ENCODE data around the gene SLC25A13.
"Not testable (repeated sequence)": the region's sequence is repeated elsewhere in the genome, so short reads cannot be mapped to it uniquely, and the experiment has no call there.

SLC25A13 gene, protein sequence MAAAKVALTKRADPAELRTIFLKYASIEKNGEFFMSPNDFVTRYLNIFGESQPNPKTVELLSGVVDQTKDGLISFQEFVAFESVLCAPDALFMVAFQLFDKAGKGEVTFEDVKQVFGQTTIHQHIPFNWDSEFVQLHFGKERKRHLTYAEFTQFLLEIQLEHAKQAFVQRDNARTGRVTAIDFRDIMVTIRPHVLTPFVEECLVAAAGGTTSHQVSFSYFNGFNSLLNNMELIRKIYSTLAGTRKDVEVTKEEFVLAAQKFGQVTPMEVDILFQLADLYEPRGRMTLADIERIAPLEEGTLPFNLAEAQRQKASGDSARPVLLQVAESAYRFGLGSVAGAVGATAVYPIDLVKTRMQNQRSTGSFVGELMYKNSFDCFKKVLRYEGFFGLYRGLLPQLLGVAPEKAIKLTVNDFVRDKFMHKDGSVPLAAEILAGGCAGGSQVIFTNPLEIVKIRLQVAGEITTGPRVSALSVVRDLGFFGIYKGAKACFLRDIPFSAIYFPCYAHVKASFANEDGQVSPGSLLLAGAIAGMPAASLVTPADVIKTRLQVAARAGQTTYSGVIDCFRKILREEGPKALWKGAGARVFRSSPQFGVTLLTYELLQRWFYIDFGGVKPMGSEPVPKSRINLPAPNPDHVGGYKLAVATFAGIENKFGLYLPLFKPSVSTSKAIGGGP

DNA sequence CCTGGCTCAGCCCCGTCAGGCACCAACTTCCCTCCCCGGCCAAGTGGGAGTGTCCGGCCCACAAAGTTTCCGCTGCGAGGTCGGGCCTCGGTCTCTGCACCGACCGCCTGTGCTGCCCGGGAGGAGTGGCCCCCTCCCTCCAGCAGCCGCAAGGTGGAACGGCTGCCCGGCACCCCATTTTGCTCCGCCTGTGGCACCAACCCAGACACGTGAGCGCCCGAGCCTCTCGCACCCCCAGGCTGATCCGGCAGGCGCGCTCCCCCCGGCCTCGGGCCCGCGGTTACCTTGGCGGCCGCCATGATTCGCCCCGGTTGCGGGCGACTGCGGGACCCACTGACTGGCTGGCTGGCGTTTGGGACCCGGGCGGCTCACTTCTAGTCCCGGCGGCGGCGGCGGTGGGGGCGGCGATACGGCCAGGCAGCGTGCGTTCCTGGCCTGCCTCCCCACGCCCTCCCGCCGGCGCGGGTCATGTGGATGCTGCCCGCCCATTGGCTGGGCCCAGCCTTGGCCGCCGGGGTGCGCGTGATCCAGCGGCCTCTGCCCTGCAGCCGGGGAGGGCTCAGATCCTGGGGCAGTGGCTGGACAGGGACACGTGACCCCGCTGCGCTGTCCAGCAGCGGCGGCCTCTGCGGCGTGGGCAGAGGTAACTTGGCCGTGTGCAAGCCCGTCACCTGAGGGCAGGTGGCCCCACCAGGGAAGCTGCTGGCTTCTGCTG, at the start of gene SLC25A13:
Gene SLC25A13 (minus strand): TSS at position 441 of the 715 bp plus-strand sequence. CDS start 142 bp downstream, at position 299.
- DNase-seq: peak; percentile 44

DNA sequence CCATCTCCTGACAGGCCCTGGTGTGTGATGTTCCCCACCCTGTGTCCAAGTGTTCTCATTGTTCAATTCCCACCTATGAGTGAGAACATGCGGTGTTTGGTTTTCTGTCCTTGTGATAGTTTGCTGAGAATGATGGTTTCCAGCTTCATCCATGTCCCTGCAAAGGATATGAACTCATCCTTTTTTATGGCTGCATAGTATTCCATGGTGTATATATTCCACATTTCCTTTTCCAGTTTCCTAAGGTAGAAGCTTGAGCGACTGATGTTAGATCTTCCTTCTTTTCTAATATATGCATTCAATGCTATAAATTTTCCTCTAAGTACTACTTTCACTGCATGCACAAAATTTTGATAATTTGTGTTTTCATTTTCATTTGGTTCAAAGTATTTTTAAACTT, 44.0 kb upstream of the SLC25A13 start:
- not testable (repeated sequence) for DNase-seq

DNA sequence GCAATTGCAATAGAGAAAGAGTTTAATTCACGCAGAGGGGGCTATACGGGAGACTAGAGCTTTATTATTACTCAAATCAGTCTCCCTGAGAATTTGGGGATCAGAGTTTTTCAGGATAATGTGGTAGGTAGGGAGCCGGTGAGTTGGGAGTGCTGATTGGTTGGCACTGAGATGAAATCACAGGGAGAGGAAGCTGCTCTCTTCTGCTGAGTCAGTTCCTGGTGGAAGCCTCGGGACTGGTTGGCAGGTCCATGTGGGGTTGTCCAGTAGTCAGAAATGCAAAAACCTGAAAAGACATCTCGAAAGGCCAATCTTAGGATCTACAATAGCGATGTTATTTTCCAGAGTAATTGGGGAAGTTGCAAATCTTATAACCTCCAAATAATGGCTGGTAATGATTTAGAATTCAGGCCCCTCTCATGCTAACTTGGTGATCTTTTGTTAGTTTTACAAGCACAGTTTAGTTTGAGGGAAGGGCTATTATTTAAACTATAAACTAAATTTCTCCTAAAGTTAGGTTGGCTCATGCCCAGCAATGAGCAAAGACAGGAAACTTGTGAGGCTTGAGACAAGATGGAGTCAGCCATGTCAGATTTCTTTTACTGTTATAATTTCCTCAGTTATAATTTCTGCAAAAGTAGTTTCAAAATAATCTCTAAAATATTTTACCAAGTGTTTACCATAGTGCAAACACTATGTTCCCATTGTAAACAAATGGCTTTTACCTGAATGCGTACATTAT, 39.4 kb upstream of the SLC25A13 start:
- no peak for DNase-seq

DNA sequence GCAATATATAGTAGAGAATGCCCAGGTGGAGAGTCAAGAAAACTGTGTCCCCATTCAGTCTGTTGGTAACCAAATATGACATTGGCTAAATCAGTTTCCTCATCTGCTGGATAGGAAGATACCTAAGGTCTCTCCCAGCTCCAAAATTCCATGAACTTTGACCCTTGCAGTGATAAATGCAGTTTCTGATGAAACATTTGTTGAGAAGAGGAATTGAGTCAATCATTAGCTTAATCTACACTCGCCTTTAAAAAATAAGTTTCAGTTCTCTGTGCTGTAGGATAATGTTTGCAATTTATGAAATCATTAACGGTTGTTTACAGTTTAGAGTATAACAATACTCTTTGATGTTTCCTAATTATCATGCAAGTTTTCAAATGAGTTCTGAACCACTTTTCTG, 38.0 kb upstream of the SLC25A13 start:
- no peak for DNase-seq

DNA sequence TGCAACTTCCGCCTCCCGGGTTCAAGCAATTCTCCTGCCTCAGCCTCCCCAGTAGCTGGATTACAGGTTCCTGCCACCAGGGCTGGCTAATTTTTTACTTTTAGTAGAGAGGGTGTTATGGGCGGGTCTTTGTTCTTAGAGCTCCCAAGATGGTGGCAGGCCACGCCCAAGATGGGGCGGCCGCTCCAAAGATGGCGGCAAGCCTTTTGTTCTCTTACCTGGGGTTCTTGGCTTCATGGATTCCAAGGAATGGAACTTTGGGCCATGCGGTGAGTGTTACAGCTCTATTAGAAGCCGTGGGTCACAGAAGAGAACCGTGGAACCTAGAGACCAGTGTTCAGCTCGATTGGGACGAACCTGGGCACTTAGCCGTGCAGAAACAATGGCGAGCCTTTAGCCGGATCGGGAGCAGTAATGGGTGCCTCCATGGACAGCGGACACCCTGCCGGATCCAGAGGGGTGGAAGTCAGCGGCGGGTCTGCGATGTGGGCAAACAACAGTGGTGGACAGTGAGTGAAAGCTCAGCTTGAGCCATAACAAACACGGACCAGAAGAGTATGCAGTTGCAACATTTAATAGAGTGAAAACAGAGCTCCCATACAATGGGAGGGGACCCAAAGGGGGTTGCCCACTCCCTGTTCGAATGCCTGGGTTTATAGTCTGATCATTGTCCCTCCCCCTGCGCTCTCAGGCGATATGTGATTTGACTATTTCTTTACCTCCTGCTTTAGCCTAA, 36.5 kb upstream of the SLC25A13 start:
- not testable (repeated sequence) for DNase-seq

DNA sequence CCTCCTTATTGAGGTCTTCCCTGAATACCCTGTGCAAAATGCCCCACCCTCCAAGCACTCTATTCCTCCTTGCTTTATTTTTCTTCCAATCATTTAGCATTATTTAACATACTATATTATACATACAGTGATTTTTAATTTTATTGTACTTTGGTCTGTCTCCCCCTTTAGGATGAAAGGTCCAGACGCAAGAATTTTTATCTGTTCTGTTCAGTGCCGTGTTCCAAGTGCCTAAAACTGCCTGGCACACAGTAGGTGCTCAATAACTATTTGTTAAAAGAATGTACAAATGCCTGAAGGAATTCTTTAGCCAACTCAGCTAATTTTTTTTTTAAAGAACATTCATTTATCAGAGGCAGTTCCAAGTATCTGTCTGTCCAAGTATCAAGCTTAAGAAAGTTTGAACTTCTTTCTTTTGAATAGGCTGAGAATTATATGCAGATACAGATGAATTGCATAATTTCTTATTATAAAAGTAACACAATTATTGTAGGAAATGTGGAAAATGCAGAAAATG, 34.1 kb upstream of the SLC25A13 start:
- DNase-seq: no peak

DNA sequence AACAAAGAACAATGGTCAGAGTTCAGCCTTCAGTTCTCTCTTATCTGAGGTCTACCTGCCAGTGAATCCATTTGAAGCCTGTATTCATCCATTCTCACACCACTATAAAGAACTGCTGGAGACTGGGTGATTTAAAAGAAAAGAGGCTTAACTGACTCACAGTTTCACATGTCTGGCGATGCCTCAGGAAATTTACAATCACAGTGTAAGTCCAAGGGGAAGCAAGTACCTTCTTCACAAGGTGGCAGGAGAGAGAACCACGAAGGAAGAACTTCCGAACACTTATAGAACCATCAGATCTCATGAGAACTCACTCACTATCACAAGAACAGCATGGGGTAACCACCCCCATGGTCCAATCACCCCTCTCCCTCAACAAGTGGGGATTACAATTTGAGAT, 33.0 kb upstream of the SLC25A13 start:
- no peak for DNase-seq

DNA sequence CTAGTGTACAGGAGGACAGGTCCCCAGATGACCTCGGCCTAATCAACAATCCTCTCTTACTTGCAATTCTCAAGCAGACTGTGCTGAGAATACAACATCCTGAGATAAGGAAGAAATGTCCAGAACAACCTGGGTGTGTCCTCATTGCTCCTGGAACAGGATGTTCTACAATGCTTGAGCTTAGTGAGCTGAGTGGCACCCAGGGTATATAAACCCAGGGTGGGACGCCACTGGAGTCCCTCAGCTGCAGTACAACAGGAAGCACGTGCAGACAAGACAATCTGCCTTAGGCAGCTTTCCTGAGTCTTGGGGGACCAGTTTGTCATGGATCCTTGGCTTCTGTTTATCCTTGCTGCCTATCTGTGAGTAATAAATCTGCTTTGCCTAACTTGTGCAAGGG, 27.7 kb upstream of the SLC25A13 start:
- DNase-seq: no peak

DNA sequence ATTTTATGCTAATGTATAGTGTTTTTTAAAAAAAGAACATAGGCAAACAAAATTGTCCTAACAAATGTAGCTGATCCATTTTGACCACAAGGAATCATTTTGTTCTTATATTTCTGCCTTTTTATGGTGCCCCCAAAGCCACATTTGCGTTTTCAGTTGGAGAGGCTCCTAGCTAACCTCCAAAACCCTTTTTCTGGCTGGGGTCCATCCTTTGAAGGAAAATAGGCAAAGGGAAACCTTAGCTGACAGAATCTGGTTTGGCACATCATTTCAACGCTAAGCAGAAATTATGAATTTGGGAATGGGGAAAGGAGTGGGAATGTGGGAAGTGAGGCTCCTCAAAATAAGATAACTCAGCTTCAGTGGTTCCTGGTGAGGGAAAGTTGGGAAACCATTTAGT, 25.6 kb upstream of the SLC25A13 start:
- DNase-seq: no peak

DNA sequence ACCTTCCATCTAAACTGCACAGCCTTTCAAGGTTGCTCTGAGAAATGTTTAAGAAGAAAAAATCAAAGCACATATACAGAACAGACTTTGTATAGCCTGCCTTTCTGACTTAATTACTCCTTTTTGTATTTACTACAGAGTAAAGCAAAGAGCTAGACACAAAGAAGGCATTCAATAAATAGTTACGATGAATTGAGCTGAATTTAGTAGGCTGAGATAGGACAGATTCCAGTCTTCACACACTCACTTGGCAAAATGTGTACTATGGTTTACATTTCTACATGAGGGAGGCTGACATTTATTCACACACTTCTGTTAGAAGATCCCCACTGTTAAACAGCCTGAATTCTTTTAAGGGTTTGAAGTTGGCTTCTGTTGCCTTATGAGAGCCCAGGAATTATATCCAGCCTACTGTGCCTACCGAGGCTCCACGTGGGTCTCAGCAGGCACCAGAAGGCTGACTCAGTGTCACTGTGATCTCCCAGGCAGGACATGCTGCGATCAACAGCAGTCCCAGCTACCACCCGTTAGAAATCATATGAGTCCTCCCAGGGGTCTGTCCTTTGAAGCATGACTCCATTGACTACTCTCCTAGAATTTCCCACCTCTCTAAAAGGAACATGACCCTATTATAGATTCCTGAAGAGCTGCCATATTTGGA, 24.5 kb upstream of the SLC25A13 start:
- no peak for DNase-seq

DNA sequence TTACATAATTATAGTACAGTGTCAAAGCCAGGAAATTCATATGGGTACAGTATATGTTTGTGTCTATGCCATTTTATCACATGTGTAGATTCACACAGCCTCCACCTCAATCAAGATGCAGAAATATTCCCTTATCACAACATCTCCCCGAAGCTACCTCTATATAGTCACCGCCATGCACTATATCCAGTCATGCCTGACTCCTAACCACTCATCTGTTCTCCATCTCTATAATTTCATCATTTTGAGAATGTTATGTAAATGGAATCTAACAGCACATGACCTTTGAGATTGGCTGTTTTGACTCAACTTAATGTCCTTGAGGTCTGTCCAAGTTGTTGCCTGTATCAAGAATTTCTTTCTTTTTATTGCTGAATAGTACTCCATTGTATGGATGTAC, 22.3 kb upstream of the SLC25A13 start:
- no peak for DNase-seq

DNA sequence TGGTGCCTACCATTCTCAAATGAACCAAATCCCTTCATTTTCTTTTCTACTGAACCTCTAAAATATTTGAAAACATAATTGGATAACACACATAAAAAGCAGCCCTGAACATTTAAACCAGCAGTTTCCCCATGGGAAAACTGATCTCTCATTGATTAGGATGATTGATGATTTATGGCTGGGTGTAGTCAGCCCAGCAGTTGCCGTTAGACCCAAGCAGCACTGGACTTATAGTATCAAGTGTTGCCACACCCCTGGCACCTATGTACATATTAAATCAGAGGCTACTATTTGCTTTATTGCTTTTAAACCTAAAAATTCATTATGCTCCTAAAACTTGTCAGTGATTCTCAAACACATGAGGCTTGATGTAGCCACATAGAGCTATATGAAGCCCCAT, 20.2 kb upstream of the SLC25A13 start:
- no peak for DNase-seq

DNA sequence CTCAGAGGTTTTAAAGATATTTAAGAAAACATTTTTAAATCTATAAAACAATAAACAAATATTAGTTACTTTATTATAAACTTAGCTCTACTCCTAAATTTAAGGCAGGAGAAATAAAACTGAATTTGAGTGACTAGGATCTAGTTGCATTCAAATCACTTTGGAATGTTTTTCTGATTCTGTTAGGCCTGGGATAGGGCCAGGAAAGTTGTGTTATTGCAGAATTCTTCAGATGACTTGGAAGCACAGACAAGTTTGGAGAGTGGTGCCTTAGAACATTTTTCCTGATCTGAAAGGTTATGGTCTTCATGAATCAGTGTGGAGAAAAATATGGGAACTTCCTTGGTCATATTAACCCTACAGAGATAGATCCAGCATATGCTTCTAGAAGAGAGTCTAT, 15.6 kb upstream of the SLC25A13 start:
- DNase-seq: no peak

DNA sequence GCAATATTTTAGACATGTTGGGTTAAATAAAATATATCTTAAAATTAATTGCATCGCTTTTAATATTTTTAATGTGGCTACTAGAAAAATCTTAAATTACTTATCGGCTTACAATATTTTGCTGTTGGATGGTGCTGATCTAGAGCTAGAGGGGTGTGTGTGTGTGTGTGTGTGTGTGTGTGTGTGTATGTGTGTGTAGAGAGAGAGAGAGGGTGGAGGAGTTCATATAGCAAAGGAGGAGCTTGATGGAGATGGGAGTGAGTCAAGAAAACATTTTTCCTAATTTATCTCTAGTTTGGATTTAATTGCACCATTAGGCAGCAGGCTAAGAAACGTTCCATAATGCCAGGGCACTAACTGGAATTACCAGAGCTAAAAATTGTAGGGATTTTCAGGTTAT, 10.4 kb upstream of the SLC25A13 start:
- DNase-seq: no peak

DNA sequence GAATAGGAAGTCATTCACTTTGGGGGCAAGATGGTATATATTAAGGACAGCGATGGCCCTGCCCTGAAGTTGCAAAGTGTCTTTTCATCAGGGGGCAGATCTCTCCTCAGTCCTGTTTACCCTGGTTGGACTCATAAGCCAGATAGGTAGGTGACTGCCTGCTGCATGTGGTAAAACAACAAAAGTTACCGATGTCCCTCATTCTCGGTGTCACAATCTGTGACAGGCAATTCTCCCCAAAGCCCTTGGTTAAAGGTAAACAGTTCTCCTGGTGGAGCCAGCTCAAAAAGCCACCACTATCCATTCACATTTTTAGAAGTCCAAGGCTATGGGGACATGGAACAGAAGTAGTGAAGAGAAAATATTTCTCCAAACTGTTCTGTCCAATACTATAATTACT, 9.9 kb upstream of the SLC25A13 start:
- no peak for DNase-seq

DNA sequence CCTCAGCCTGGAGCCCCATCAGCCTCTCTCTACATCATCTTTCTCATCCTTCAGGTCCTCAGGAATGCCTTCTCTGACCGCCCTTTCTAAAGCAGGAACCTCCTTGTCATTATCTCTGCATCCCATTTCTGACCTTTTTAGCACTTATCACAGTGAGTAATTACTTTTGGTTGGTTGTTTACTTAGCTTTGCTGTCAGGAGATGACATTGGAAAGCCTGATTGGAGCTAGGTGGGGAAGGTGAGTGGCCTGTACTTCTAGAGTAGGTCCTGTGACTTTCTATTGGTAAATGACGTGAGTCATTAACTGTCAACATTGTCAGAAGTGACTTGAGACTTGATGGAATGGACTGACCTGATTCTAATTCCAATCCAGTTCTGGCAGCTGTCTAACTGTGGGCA, 9.3 kb upstream of the SLC25A13 start:
- no peak for DNase-seq

DNA sequence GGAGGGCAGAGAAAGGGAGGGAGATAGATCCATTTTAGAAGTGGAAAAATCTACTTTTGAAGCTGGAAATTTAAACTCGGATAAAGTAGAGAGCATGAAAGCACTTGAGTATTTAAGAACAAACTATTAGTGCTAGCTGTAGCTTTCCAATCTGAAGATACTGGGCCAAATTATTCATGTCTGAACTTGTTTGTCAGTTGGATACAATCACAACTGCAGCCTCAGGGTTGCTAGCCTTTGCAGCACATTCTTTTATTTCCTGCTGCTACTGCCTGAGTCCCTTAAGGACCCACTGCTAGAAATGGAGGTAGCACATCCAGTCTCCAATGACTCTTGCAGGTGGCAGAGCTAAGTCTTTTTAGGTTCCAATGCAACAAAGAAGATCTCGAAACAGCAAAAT, 8.3 kb upstream of the SLC25A13 start:
- DNase-seq: no peak

DNA sequence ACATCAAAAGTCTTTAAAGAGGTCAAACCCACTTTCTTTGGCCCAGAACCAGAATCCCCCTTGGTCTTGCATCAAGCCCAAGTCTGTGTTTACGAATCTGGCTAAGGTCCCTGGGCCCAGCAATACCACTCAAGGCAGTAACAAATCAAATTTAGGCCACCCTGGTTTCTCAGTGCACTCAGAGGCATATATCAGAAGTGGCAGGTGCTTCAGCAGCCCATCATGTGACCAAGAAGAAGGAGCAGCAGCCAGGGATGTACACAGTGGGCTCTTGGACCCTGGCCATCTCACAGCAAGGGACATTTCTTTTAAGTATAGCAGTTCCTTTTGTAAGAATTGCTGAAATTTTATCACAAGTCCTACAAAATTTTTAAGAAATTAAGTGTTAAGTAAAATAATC, 7.3 kb upstream of the SLC25A13 start:
- no peak for DNase-seq

DNA sequence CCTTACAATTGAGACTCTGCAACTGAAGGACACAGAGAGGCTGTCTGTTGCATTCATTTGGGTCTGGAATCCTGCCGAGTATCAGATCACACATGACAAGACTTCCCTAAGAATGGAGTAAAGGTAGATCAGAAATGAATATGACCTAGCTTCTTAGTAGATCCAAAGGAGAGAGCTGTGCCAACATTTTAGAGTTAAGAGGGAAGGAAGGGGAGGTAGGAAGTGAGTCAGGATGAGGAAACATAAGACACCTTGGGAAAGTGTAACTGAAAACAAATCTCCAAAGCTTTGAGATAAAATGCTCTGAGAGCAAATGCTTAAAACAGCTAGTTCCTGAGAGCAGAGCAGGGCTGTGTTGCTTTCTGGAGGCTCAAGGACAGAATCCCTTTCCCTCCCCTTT, 6.1 kb upstream of the SLC25A13 start:
- no peak for DNase-seq

DNA sequence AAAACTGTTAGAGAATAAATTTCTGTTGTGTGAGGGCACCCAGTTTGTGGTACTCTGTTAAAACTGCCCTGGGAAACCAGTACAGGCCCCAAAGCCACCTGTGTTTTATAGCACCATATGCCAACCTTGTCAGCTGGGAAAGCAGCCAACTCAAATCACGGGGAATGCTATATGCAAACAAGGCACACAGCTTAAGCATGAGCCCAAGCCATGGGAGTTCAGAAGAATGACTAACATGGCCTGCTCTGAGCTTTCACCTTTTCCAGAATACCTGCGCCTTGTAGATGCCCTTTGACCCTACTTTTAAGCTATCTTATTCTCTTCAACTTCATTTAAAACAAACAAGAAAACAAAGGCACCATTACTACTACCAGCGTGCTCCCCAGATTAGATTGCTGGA, 5.5 kb upstream of the SLC25A13 start:
- DNase-seq: peak; percentile 63

DNA sequence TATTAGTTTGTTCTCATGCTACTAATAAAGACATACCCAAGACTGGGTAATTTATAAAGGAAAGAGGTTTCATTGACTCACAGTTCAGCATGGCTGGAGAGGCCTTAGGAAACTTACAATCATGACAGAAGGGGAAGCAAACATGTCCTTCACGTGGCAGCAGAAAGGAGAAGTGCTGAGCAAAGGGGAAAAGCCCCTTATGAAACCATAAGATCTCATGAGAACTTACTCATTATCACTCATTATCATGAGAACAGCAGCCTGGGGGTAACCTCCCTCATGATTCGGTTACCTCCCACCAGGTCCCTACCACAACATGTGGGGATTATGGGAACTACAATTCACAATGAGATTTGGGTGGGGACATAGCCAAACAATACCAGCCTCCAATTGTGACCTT, 4.9 kb upstream of the SLC25A13 start:
- DNase-seq: not testable (repeated sequence)
